GM18870 (cell line): ENCODE data around the gene KRT12.
"Not testable (repeated sequence)": the region's sequence is repeated elsewhere in the genome, so short reads cannot be mapped to it uniquely, and the experiment has no call there.

Experiments
- ATAC-seq: cut with Tn5 transposase; IDR thresholded peaks from one replicate; pipeline ENCODE4 v1.9.1; 2021; ENCODE audit warnings: moderate library complexity; ENCODE audit not compliant: unreplicated experiment

Gene KRT12

DNA sequence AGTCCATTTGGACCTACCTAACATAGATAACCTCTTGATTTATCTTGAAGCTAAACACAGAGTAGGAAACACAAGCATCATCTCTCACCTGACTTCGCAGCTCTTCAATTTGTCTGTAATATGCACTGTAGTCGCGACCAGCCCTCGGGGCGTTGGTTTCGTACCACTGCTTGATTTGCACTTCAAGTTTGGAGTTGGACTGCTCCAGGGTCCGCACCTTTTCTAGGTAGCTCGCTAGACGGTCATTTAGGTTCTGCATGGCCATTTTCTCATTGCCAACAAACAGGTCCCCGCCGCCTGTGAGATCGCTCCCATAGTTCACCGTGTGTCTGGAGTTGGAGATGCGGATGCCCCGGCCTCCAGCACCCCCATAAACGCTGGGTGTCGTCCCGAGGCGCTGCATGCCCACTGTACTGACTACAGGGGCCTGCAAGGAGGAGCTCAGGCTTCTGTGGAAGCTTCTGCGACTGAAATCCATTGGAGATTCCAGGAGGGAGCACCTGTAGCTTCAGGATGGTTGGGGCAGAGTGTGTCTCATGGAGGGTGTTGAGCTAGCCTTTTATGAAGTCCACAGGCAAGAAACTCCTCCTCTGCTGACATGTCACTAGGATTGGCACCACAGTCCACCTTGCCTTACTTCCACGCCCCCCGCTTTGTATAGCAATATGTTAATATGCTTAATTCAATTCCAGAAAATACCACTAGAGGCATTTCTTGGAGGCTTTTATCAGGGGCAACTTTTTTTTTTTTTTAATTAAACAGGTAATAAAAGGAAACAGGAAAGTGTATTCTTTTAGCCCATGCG, 17.9 kb upstream of the KRT12 start, which contains the start of gene KRT20:
TSS of gene KRT20 (minus strand) at position 535 of the 805 bp plus-strand sequence. CDS start at position 478, 57 bp downstream.
- no peak for ATAC-seq

DNA sequence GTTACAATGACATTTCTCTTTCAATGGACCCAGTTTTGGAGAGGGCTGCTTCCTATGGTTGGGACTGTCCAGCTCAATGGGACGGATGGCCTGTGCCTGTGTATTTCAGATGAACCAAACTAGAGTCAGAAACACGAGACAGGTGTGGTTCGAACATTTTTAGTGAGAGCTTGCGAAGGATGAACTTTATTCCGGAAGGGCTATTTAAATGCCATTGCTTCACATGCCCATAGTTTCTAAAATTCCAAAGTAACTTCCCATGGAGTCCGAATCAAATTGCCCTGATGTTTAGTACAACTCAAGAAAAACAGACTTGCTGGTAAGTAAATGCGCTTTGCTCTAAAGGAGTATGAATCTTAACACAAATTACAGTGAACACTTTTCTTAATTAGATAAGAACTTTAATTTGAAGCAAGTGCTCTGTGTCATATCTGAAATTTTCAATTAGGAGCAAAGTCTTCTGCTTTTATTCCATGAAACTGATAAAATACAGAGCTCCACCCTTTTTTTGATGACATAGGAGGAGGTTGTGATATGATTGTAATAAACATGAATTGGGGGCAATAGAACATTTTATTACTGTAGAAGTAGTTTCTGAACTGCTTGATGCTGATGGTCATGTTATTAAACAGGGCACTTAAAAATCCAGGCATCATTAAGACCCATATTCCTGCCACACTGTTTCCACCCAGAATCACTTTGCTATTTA, 16.8 kb upstream of the KRT12 start:
- ATAC-seq, result no peak

GRCh38 chr17:40883031-40883430, 16.0 kb upstream of the KRT12 start:
- ATAC-seq, result no peak

- no peak for ATAC-seq
These were observed 12.0 kb upstream of the KRT12 start for GRCh38 chr17:40879026-40879425.

DNA sequence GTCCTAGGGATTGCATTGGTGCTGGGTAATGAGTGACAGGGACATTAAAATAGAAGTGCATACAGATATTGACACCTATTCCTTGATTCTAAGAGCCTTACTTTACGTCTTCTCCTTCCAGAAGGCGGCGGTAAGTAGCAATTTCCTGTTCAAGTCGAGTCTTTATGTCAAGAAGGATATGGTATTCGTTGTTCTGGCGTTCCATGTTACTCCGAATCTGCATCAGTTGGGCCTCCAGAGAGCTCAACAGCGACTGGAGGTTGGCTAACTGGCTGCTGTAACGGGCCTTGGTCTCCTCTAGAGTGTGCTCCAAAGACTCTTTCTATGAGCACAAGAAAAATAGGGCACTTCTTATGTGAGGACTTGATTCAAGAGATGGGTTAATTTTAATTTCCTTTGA, 11.0 kb upstream of the KRT12 start:
- no peak for ATAC-seq

- ATAC-seq, result no peak
These were observed 6.8 kb upstream of the KRT12 start for GRCh38 chr17:40873801-40874200.

DNA sequence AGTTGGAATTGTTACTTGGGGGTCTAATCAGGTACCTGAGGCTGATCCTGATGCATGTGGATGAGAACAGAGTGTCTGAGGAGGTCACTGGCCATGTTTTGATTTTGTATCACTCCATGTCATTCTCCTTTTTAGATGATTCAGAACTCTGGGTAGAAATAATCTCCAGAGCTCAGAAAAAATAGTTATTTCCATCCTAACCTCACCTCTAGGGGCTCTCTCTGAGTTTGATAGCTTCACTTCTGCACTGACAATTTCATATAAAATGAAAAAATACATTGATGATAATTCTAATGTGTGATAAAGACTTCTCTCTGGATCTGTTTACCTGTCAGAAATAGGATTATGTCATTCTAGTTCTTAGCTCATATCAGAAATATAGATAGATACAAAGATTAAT, 6.2 kb upstream of the KRT12 start:
- no peak for ATAC-seq

DNA sequence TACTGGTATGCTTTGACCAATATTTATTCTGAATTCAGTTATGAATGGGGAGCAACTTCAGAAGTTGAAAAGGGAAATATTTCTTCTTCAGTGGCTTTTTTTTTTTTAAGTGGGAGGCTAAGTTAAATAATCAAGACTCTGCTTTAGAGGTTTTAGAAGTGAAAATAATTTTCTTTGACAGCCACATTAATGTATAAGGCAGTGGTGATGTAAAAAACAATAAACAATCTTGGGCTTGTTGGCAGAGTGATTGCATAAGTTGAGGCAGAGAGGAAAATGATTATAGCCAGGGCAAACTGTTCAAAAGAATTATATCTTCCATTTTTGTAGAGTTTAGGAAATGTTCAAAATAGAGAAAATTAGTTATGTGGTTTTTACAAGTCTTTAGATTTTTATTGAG, 5.4 kb upstream of the KRT12 start:
- no peak for ATAC-seq

- ATAC-seq, result no peak
These were observed 4.3 kb upstream of the KRT12 start for GRCh38 chr17:40871316-40871715.

GRCh38 chr17:40870136-40870535, 3.1 kb upstream of the KRT12 start:
- ATAC-seq, result no peak

DNA sequence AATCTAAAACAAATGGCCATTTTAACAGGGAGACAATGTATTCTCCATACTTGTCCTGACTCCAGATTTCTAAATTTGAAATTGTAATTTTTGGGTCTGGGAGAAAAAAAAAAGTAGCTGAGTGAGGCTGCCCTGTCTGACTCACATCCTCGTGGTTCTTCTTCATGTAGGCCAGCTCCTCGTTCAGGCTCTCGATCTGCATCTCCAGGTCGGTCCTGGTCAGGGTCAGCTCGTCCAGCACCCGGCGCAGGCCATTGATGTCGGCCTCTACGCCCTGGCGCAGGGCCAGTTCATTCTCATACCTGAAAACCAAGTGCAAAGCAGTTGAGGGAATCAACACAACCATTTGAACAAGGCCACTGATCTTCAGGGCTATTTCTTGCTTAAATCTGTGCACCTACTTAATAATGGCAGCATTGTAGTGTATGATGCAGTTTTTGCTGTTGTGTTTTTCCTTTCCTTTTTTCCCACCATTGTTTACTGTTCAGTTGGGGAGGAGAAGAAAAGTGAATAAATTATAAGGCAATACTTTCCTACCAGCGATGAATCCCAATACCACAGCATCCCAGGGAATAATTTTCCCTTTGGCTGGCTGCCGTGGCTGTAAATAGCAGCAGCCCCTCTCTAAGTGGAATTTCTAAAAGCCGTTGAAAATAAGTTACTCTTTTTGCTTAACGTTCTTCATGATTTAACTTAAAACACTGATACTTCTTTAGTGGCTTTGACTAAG, 2.2 kb downstream of the KRT12 start:
- no peak for ATAC-seq

DNA sequence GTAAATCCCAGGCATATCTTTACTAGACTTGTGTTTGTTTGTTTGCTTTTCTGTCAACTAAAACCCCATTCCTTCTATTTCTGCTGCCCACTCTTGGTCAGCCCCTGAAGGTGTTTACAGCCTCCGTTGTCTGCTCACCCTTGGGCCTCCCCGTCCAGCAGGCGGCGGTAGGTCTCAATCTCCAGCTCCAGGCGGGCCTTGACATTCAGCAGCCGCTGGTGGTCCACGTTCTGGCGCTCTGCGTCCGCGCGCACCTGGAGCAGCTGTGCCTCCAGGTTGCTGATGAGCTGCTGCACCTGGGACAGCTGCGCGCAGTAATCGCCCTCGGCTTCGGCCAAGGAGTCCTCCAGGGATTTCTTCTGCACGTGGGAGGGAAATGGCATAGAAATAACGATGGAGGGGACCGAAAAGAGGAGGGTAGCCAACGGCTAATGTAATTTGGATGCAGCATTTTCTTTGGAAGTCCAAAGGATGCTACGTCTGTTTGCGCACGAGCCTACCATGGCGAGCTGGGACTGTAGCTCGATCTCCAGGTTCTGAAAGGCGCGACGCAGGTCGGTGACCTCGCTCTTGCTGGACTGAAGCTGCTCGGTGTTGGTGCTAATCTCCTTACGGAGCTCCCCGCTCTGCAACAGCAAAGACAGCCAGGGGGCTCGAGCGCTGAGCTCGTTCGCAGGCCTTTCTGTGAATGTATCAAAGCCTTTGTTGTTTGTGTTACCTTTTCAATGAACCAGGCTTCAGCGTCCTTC, 3.9 kb downstream of the KRT12 start:
- ATAC-seq, result no peak

DNA sequence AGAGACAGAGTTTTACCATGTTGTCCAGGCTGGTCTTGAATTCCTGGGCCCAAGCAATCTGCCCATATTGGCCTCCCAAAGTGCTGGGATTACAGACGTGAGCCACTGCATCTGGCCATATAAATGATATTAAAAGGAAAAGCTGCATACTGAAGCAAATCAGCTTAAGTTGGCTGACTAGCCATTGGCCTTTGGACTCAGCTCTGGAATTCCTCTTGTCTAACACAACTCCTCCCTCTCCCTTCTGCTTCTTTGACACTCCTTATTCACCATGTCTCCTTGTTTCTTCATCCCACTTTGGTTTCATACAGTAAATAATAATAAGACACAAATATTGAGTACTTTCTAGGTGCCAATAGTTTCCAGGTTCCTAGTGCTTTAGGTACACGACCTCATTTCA, 7.5 kb downstream of the KRT12 start:
- no peak for ATAC-seq

GRCh38 chr17:40858667-40859066, 8.4 kb downstream of the KRT12 start:
- not testable (repeated sequence) for ATAC-seq

GRCh38 chr17:40857535-40857934, 9.5 kb downstream of the KRT12 start:
- no peak for ATAC-seq

GRCh38 chr17:40854175-40854814, 12.7 kb downstream of the KRT12 start:
- no peak for ATAC-seq

DNA sequence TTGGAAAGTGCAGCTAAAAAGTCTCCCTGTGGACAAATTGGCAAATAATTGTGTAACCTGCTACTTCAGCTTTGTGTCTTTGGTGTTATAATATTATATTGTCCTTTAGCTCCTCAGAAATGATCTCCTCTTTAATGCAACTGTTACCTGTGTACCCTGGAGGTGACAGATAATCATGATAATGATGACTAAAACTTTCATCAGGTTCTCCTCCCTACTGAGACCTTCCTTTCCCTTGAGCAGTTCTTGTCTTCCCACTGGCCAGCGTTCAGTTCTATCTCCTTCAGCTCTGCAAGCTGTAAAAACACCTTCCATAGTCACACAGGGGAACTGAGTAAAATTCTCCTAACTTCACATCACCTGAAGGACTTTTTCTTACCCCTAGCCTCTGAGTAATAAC, 14.7 kb downstream of the KRT12 start:
- no peak for ATAC-seq

DNA sequence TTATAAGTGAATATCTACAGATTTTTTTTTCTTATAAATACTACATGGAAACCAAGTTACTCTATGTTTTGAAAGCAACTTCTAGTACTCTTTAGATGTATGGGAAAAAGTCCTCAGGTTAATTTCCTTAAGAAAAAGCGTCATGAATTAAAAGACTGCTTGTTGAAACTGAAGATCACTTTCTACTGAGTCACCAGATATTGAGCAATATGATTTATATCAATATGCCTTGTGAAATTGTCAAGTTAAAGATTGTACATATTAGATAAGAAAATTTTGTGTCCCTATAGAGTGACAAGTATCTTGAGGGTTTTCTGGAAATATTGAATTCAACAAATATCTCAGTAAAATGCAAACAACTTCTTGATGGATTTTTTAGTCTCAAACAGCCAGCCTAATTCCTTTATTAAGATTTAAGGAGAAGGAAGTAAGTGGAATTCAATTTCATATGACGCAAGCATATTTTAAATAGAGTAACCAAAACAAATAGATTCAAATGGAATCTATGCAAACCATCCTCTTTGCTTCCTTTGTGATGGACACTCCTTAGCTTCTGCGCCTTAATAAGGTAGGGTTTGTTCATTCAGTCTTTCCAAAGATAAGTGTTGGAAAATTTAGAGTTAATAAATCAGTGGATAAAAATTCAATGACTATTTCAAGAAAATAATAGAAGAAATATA, 16.6 kb downstream of the KRT12 start:
- ATAC-seq, result no peak

GRCh38 chr17:40849723-40850122, 17.3 kb downstream of the KRT12 start:
- no peak for ATAC-seq
